ENCODE results near the gene KRT5. TPM values are rescaled to one million over a fixed set of nuclear protein-coding genes. Genes with fewer than 3 reads are reported as not detected.
"Not testable (repeated sequence)": the region's sequence is repeated elsewhere in the genome, so short reads cannot be mapped to it uniquely, and the experiment has no call there.

KRT5 gene
- total RNA-seq, 1 donor = 0.42 TPM

- no peaks in the 10 kb centered on the region for H3K4me1 ChIP-seq (ENCODE audit: insufficient read depth, low read length)
These were observed 22.2 kb downstream of the KRT5 start for GRCh38 chr12:52497975-52498374.

GRCh38 chr12:52496590-52497071, 23.6 kb downstream of the KRT5 start:
- H3K27me3 ChIP-seq (ENCODE audit: insufficient read depth, low read length) = peaks cover 2% of the 10 kb centered on the region
- no peaks in the 10 kb centered on the region for H3K4me1 ChIP-seq (ENCODE audit: insufficient read depth, low read length)
- no peaks in the 10 kb centered on the region for H3K9me3 ChIP-seq (ENCODE audit: low read depth, low read length)
- H3K4me3 ChIP-seq (ENCODE audit: low read length) = no peak overlapping the region

More at GRCh38 chr12:52497975-52498374, 22.2 kb downstream of the KRT5 start:
- Histone ChIP-seq H3K4me3 (ENCODE audit: low read length) (no peak overlapping the region), H3K27me3 (ENCODE audit: insufficient read depth, low read length) (peaks cover 2% of the 10 kb centered on the region), H3K9me3 (ENCODE audit: low read depth, low read length) (no peaks in the 10 kb centered on the region)

GRCh38 chr12:52496054-52496453, 24.1 kb downstream of the KRT5 start:
- Histone ChIP-seq H3K9me3 (ENCODE audit: low read depth, low read length) (no peaks in the 10 kb centered on the region), H3K4me3 (ENCODE audit: low read length) (no peak overlapping the region), H3K27me3 (ENCODE audit: insufficient read depth, low read length) (peaks cover 2% of the 10 kb centered on the region), H3K4me1 (ENCODE audit: insufficient read depth, low read length) (no peaks in the 10 kb centered on the region)

DNA sequence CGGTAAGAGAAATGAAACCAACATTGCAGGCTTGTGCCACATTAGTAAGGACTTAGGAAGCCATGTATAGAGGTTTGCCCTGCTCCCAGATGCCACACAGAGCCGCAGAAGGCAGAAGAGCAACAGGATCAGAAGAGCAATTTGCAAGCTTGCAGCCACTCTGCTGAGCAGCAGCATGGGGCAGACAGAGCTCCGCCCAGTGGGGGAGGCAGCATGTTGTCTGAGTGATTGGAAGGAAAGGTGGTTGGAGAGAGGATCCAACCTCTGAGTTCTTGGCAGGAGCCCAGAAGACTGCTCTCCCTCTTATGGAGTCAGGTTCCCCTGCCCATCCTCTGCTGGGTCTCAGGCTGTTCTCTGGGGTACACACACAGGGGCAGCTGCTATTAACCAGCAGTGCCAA, 24.8 kb downstream of the KRT5 start:
- Histone ChIP-seq H3K4me1 (ENCODE audit: insufficient read depth, low read length) (no peaks in the 10 kb centered on the region), H3K27me3 (ENCODE audit: insufficient read depth, low read length) (peaks cover 2% of the 10 kb centered on the region), H3K9me3 (ENCODE audit: low read depth, low read length) (no peaks in the 10 kb centered on the region), H3K4me3 (ENCODE audit: low read length) (no peak overlapping the region)

- H3K4me1 ChIP-seq (ENCODE audit: insufficient read depth, low read length) = no peaks in the 10 kb centered on the region
- H3K9me3 ChIP-seq (ENCODE audit: low read depth, low read length) = no peaks in the 10 kb centered on the region
- H3K27me3 ChIP-seq (ENCODE audit: insufficient read depth, low read length) = peaks cover 2% of the 10 kb centered on the region
- H3K4me3 ChIP-seq (ENCODE audit: low read length) = no peak overlapping the region
These were observed 25.7 kb downstream of the KRT5 start for GRCh38 chr12:52494518-52494917.

GRCh38 chr12:52494100-52494499, 26.1 kb downstream of the KRT5 start:
- H3K27me3 ChIP-seq (ENCODE audit: insufficient read depth, low read length) = peaks cover 2% of the 10 kb centered on the region
- no peak overlapping the region for H3K4me3 ChIP-seq (ENCODE audit: low read length)
- H3K4me1 ChIP-seq (ENCODE audit: insufficient read depth, low read length) = no peaks in the 10 kb centered on the region
- no peaks in the 10 kb centered on the region for H3K9me3 ChIP-seq (ENCODE audit: low read depth, low read length)

- Histone ChIP-seq H3K27me3 (ENCODE audit: insufficient read depth, low read length) (peaks cover 2% of the 10 kb centered on the region), H3K4me1 (ENCODE audit: insufficient read depth, low read length) (no peaks in the 10 kb centered on the region), H3K4me3 (ENCODE audit: low read length) (no peak within 1 kb of the TSS), H3K9me3 (ENCODE audit: low read depth, low read length) (no peaks in the 10 kb centered on the region)
These were observed 27.0 kb downstream of the KRT5 start, which contains the start of gene KRT6A for GRCh38 chr12:52493172-52493571. TSS of gene KRT6A (minus strand) at chr12:52493257. CDS start at chr12:52493188, 69 bp downstream.

- not testable (repeated sequence) for H3K4me3 ChIP-seq (ENCODE audit: low read length); H3K9me3 ChIP-seq (ENCODE audit: low read depth, low read length); H3K4me1 ChIP-seq (ENCODE audit: insufficient read depth, low read length); H3K27me3 ChIP-seq (ENCODE audit: insufficient read depth, low read length)
These were observed 27.8 kb downstream of the KRT5 start for GRCh38 chr12:52492405-52492804.

DNA sequence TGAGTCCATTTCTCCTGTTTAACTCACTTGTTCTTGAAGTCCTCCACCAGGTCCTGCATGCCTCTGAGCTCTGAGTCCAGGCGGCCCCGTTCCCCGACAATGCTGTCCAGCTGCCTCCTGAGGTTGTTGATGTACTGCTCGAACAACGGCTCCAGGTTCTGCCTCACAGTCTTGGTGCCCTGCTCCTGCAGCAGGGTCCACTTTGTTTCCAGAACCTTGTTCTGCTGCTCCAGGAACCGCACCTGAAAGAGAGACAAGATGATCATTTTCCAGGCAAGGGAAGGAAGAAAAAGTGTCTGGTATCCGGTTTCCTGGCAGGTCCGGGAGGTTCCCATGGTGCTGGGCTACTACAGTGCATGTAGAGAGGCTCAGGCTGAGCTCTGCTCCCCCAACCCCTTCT, 28.7 kb downstream of the KRT5 start:
- not testable (repeated sequence) for H3K4me3 ChIP-seq (ENCODE audit: low read length); H3K27me3 ChIP-seq (ENCODE audit: insufficient read depth, low read length); H3K9me3 ChIP-seq (ENCODE audit: low read depth, low read length); H3K4me1 ChIP-seq (ENCODE audit: insufficient read depth, low read length)

DNA sequence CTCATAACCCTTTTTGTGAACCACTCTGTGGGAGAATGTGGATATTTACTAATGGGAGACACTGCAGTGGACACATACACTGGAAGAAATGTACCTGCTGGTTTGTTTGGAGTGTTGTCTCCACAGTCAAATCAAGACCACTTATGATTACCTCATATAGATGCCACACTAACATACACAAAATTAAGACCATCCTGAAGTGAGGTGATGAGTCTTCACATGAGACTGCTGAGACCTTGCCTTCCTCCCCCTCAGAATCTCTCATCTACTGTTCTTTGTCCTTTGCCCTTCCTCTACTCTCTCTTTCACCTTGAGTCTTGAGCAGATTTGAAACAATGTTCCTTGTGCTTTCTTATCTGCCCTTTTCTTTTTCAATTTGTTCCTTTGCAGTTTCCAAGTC, 31.5 kb downstream of the KRT5 start:
- Histone ChIP-seq H3K27me3 (ENCODE audit: insufficient read depth, low read length) (peaks cover 10% of the 10 kb centered on the region), H3K4me3 (ENCODE audit: low read length) (no peak overlapping the region), H3K9me3 (ENCODE audit: low read depth, low read length) (peaks cover 12% of the 10 kb centered on the region), H3K4me1 (ENCODE audit: insufficient read depth, low read length) (no peaks in the 10 kb centered on the region)

- H3K4me1 ChIP-seq (ENCODE audit: insufficient read depth, low read length); H3K4me3 ChIP-seq (ENCODE audit: low read length): not testable (repeated sequence)
- H3K9me3 ChIP-seq (ENCODE audit: low read depth, low read length) = peaks cover 12% of the 10 kb centered on the region
- H3K27me3 ChIP-seq (ENCODE audit: insufficient read depth, low read length) = peaks cover 19% of the 10 kb centered on the region
These were observed 32.3 kb downstream of the KRT5 start for GRCh38 chr12:52487744-52488443.

DNA sequence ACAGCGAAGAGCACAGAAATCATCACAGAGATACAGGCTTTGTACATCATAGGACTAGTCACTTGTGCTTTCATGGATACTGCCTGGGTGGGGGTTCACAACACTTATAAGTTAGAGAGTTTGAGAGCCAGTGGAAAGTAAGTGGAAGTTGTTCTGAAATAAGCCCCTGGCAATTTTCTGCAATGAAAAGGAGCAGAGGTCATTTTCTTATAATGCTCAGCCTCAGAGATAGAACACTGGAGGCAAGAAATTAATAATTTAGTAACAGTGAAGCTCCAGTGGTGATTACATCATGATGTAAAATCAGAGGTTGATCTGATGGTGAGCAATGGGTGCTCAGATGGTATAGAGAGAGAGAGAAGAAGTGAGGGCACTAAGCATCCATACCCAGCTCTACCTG, 33.0 kb downstream of the KRT5 start:
- Histone ChIP-seq H3K4me3 (ENCODE audit: low read length) (no peak overlapping the region), H3K27me3 (ENCODE audit: insufficient read depth, low read length) (peaks cover 21% of the 10 kb centered on the region), H3K9me3 (ENCODE audit: low read depth, low read length) (peaks cover 12% of the 10 kb centered on the region), H3K4me1 (ENCODE audit: insufficient read depth, low read length) (no peaks in the 10 kb centered on the region)

GRCh38 chr12:52486166-52487105, 33.8 kb downstream of the KRT5 start:
- Histone ChIP-seq H3K4me1 (ENCODE audit: insufficient read depth, low read length) (no peaks in the 10 kb centered on the region), H3K9me3 (ENCODE audit: low read depth, low read length) (peaks cover 12% of the 10 kb centered on the region), H3K4me3 (ENCODE audit: low read length) (no peak overlapping the region), H3K27me3 (ENCODE audit: insufficient read depth, low read length) (peaks cover 21% of the 10 kb centered on the region)

DNA sequence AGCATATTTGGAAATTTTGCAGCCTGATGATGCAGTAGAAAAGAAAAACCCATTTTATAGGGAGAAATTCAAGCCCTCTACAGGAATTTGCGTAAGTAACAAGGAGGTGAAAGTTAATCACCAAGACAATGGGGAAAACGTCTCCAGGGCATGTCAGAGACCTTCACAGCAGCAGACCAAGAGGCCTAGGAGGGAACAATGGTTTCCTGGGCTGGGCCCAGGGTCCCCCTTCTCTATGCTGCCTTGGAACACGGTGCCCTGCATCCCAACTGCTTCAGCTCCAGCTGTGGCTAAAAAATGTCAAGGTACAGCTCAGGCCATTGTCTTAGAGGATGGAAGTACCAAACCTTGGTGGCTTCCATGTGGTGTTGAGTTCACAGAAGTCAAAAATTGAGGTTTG, 40.1 kb downstream of the KRT5 start:
- H3K27me3 ChIP-seq (ENCODE audit: insufficient read depth, low read length) = peaks cover 24% of the 10 kb centered on the region
- no peaks in the 10 kb centered on the region for H3K4me1 ChIP-seq (ENCODE audit: insufficient read depth, low read length)

DNA sequence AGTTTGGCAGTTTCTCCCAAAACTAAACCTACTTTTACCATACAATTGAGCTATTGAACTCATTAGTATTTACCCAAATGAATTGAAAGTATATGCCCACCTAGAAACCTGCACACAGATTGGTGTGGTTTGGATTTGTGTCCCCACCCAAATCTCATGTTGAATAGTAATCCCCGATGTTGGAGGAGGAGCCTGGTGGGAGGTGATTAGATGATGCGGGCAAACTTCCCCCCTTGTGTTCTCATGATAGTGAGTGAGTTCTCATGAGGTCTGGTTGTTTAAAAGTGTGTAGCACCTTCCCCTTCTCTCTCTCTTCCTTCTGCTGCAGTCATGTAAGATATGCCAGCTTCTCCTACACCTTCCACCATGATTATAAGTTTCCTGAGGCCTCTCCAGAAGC, 42.5 kb downstream of the KRT5 start:
- Histone ChIP-seq H3K4me3 (ENCODE audit: low read length) (no peak overlapping the region), H3K27me3 (ENCODE audit: insufficient read depth, low read length) (peaks cover 3% of the 10 kb centered on the region), H3K4me1 (ENCODE audit: insufficient read depth, low read length) (no peaks in the 10 kb centered on the region), H3K9me3 (ENCODE audit: low read depth, low read length) (no peaks in the 10 kb centered on the region)

More for the DNA sequence above, 40.1 kb downstream of the KRT5 start:
- H3K9me3 ChIP-seq (ENCODE audit: low read depth, low read length) = peaks cover 8% of the 10 kb centered on the region
- no peak overlapping the region for H3K4me3 ChIP-seq (ENCODE audit: low read length)

Measured in mononuclear cell (primary cell).